HG03378 (cell line): ENCODE results near the gene MYL11.
A peak's percentile ranks its signal among the peaks of the same experiment; 100 is the strongest.
"Not testable (repeated sequence)": the region's sequence is repeated elsewhere in the genome, so short reads cannot be mapped to it uniquely, and the experiment has no call there.

Source experiments
- ATAC-seq: cut with Tn5 transposase; IDR thresholded peaks from one replicate; pipeline ENCODE4 v1.9.1; 2021; ENCODE audit warnings: mild to moderate bottlenecking, moderate library complexity; ENCODE audit not compliant: unreplicated experiment

MYL11 gene, protein sequence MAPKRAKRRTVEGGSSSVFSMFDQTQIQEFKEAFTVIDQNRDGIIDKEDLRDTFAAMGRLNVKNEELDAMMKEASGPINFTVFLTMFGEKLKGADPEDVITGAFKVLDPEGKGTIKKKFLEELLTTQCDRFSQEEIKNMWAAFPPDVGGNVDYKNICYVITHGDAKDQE

DNA sequence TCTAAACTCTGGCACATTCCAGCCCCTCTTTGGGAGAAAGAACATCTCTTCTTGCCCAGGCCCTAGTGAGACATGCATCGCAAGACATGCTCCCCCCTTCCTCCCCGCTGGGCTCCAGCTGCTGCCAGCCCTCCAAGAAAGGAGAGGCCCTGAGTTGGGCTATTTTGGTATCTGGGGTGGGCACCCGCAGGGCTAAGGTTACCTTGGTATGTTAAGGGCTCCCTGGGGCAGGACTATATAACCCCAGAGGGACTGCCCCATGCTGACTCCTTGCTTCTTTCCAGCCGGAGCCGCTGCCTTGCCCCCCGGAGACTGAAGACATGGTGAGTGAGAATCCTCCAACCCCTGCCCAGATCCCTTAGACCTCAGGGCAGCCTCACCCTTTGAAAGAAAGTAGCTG, at the start of gene MYL11:
Gene MYL11, plus strand, starts transcription at position 265 of the 400 bp plus-strand sequence. Its CDS starts 56 bp downstream, at position 321.
- ATAC-seq = no peak

GRCh38 chr16:30334473-30334989, 40.1 kb upstream of the MYL11 start:
- ATAC-seq = peak; percentile 58

- peak; percentile 44 for ATAC-seq
These were observed 39.5 kb upstream of the MYL11 start for GRCh38 chr16:30335028-30335597.

- ATAC-seq = peak; percentile 18
These were observed 38.8 kb upstream of the MYL11 start for GRCh38 chr16:30335598-30336474.

- ATAC-seq = not testable (repeated sequence)
These were observed 36.6 kb upstream of the MYL11 start for GRCh38 chr16:30337964-30338357.

DNA sequence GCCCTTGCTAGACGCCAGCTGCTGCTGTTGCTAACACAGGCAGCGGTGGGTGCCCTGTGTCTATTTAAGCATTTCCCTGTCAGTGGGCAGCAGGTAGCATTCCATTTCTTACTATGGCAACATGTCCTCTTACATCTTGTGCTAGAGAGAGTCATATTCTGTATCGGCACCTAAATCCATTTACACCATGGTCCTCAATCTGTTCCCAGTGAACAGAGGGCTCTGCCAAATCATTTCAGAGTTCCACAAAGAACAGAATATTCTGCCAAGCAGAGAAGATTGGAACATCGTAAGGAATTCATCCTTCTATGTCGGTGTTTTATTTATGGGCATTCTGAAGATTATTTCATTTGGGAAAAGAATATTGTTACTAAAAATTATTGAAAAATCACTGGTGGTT, 35.9 kb upstream of the MYL11 start:
- not testable (repeated sequence) for ATAC-seq

DNA sequence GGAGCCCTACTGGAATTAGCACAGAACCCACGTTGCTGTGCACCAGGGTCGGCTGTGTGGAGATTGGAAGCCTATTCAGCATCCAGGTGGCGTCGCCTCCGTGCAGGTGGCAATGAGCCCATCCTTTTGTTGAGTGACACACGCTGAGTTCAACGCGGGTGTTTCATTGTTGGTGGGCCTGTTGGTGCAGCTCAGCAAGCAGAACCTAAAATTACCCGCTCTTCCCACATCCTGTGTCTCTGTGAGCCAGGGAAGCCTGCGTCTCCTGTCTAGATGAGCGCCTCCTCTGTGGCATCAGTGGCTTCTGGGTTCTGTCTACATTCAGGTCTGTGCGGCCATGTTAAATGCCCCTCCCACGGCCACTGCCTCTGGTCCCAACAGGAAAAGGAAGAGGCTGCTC, 34.0 kb upstream of the MYL11 start:
- ATAC-seq = no peak

GRCh38 chr16:30341971-30342370, 32.6 kb upstream of the MYL11 start:
- ATAC-seq = not testable (repeated sequence)

DNA sequence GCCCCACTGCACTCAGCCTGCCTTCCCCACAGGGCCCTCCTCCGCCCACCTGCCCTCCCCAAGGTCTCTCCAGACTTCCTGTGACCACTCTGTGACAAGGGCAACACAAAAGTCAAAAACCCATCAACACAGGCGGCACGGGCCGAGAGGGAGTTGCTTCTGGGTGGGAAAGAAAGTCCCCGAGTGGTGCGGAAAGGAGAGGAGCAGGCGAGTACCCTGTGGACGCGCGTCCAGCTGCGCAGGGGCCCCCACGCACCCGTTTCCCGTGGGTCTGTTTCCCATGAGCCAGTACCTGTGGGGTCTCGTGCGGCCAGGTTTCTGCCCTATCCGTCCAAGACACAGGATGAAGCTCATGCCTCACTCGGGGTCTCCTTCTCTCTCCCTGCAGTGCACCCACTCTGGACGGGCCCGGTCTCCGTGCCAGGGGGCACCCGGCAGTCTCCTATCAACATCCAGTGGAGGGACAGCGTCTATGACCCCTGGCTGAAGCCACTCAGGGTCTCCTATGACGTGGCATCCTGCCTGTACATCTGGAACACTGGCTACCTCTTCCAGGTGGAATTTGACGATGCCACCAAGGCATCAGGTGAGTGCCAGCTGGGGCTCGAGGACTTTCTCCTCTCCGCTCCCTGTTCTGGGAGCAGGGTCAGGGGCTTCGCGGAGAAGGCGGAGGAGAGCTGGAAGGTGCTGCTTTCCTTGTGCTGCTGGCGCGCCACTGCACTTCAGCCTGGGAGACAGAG, 31.7 kb upstream of the MYL11 start:
- no peak for ATAC-seq

DNA sequence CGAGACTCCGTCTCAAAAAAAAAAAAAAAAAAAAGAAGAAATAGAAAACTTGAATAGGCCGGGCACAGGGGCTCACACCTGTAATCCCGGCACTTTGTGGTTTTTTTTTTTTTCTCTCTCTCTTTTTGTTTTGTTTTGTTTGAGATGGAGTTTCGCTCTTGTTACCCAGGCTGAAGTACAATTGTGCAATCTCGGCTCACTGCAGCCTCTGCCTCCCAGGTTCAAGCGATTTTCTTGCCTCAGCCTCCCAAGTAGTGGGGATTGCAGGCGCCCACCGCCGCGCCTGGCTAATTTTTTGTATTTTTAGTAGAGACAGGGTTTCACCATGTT, 31.1 kb upstream of the MYL11 start:
- ATAC-seq = not testable (repeated sequence)

DNA sequence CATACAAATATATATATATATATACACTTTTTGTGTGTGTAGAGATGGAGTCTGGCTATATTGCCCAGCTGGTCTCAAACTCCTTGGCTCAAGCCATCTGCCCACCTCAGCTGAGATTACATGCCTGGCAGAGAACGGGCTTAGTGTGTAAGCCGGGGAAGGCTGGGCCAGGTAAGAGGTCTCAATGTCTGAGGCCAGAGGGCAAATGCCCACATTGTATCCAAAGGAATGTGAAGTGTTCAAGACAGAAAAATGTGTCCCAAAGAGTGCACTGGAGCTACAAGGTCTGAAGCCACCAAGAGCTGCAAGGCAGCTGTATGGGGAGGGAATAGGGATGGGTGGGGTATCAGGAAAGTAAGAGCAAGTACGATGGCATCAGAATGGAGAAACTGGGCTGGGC, 28.3 kb upstream of the MYL11 start:
- no peak for ATAC-seq

GRCh38 chr16:30348113-30348512, 26.5 kb upstream of the MYL11 start:
- ATAC-seq = no peak

DNA sequence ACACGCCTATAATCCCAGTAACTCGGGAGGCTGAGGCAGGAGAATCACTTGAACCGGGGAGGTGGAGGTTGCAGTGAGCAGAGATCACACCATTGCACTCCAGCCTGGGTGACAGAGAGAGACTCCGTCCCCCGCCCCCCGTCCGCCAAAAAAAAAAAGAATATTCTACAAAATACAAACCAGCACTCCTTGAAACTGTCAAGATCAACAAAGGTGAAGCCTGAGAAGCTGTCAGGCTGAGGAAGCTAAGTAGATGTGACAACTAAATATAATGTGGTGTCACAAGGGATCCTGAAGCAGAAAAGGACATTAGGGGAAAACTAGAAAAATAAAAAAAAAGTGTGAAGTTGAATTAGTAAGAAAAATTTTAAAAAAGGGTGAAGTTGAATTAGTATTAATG, 25.7 kb upstream of the MYL11 start:
- ATAC-seq = no peak

GRCh38 chr16:30349675-30350074, 24.9 kb upstream of the MYL11 start:
- no peak for ATAC-seq

GRCh38 chr16:30350134-30350871, 24.3 kb upstream of the MYL11 start:
- peak; percentile 45 for ATAC-seq

DNA sequence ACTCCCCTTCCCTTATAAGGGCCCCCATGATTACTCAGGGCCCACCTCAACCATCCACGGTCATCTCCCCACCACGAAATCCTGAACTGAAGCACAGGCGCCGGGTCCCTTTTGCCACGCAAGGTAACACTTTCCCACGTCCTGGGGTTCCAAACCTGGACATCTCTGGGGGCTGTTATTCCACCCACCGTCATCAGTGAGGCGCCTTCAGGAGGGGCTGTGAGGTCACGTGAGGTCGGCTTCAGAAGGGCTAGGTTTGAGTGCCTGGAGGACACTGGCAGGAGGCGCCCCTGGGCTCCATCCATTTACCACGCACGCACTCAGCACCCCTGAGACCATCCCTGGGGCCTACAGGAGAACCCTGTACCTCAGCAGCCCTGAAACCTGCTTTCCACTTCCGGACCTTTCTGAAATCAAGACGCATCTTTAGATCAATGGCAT, 23.6 kb upstream of the MYL11 start:
- ATAC-seq = no peak

DNA sequence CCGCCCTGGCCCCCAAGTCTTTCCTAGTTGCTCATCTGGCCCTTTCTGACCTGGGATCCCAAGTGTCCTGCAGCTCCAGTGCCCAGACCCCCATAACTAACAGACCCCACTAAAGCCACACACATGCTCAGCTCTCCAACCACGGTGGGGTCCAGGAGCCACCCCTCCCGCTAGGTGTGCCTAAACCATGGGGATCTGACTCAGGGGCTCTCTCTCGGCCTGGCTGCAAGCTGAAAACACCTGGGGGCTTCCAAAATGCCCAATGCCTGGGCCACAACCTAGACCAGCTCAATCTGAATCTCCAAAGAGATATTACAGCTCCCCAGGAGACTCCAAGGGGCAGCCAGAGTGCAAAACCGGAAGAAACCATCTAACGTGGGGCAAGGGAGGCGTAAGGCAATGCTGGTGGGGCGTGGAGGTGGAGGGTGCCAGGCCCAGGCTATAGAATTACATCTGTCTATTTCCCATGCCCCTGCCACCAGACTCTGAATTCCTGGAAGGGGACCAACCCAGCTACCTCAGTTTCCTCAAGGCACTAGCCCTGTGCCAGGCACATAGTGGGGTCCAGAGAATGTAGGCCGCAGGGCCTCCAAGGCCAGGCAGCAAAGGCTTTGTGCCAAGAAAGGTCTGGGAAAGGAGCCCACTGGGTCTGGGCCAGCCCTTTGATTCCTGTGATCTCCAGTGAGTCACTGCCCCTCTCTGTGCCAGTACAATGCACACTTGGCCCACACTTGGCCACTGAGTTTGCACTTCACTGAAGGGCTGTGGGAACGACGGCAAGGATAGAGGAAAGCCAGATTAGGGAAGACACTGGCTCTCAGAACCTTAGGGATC, 22.8 kb upstream of the MYL11 start:
- ATAC-seq = no peak

DNA sequence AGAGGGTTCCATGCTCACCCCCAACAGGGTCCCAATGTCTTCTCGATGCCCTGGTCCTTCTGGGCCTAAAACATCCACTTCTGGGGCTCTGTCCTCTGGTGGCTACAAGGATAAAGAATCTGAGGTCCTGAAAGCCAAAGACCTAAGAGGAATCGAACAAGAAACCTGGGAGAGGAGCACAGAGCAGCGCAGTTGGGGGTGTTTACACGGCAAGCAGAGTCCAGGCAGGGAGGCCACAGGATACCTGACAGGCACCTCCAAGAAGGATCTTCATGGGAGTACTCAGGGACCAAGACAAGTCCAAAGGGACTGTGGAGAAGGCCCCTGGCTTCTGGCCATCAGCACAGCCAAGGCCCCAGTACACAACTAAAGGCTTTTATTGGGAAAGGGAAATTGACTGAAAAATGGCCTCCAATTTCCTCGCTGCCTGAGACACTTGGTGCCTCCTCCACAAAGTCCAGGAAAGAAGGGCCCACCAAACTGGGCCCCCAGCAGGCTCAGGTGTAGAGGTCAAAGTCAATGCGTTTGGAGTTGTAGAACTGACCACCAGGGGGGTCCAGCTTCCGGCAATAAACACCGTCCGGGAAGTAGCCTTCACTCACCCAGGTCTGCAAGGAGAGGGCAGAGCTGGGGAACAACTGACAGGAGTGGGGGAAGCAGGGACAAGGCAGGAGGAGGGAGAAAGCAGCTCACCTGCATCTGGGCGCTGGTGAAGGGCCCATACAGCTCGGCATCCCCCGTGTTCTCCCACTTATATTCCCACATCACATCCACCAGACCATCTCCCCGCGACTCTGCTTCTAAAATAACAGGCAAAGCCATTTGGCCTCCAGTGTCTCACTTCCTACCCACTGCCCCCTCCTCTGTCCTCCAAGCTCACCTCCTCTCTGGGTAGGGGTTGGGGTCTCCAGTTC, 21.9 kb upstream of the MYL11 start:
- ATAC-seq = no peak
